Activated CD8-positive, alpha-beta memory T cell treated with anti-CD3 and anti-CD28 coated beads for 1 hour (primary cell): ENCODE measurements around the gene ITFG1.
"Not testable (repeated sequence)": the region's sequence is repeated elsewhere in the genome, so short reads cannot be mapped to it uniquely, and the experiment has no call there.

ENCODE experiments used
- DNase-seq, 2 donors: peaks; one replicate each; pipeline ENCODE4 v3.0.0-alpha.2; 2020; ENCODE audit warnings: low read depth in 1 of 2; ENCODE audit errors: extremely low read depth in 1 of 2

ITFG1 gene

DNA sequence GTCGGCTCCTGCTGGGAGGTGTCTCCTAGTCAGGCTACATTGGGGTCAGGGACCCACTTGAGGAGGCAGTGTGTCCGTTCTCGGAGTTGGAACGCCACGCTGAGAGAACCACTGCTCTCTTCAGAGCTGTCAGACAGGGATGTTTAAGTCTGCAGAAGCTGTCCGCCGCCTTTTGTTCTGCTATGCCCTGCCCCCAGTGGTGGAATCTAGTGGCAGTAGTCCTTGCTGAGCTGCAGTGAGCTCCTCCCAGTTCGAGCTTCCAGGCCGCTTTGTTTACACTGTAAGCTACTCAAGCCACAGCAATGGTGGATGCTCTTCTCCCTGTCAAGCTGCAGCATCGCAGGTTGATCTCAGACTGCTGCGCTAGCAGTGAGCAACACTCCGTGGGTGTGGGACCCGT lies 36.0 kb downstream of the ITFG1 start:
- DNase-seq = no peak

DNA sequence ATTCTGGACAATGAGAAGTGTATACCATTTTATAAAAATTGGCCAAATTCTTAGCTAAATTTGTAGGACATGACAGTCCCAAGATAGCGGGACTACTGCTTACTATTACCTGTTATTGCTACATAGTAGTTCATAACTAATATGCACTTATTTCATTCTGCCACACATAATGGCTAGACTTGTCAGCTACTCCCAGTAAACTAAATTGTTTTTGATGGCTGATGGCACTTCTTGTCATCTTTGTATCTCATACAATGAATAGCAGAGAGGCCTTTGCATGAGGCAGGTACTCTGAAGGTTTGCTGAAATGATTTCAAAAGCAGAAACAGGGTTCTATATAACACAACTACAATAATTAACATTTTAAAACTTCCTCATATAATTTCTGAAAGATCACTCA lies 44.0 kb downstream of the ITFG1 start:
- DNase-seq = no peak

DNA sequence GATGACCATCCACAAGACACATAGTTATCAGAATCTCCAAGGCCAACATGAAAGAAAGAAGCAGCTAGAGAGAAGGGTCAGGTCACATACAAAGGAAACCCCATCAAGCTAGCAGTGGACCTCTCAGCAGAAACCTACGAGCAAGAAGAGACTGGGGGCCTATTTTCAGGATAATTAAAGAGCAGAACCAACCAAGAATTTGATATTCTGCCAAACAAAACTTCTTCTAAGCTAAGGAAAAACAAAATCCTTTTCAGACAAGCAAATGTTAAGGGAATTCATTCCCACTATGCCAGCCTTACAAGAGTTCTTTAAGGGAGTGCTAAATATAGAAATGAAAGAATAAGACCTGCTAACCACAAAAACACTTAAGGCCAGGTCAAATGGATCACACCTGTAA lies 47.8 kb downstream of the ITFG1 start:
- DNase-seq = no peak

DNA sequence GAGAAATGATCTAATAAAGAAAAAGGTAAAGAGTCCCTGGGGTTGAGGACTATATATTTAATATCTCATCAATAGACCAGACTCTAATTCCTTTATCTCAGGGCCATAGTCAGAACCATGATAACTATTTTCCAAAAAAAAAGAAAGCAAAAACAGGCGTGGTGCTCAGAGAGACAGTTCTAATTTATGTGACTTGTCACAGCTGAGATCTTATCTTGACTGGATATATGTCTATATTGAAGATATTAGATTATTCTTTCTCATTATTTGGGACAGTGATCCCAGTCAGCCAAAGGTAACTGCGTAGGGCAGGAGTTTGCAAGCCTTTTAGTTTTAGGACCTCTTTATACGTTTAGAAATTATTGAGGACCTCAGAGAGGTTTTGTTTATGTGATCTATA lies 52.4 kb downstream of the ITFG1 start:
- no peak for DNase-seq

DNA sequence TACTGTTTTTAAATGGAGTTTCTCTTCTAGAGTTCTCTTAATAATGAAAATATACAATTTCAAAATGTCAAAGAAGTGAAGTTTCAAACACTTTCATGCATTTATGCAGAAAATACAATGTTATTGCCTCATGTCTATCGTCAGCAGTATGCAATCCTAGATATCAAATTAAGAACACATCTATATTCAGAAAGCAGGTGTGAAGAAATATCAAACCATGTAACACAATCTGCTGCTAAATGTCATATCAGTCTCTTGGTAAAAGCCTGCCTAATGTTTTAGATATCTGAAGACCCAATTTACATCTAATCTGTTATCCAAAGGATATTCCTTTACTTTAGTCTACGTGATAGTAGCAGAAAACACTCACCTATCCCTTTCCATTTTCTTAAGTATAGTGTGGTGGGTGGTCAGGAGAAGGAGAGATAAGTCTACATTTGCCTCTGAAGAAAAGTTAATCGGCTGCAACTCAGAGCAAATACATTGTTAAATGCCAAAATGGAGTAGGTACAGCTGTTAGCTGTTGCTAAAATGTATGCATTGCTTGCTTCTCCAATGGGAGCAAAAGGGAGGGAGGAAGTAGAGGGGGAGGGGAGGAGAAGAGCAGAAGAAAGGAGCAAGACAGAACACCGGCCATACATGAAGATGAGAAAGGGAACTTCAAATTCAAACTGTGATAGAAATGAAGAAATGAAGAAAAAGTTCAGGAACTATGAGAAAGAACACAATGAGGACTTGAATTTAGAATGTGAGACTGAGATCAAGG lies 64.9 kb downstream of the ITFG1 start:
- DNase-seq = no peak

DNA sequence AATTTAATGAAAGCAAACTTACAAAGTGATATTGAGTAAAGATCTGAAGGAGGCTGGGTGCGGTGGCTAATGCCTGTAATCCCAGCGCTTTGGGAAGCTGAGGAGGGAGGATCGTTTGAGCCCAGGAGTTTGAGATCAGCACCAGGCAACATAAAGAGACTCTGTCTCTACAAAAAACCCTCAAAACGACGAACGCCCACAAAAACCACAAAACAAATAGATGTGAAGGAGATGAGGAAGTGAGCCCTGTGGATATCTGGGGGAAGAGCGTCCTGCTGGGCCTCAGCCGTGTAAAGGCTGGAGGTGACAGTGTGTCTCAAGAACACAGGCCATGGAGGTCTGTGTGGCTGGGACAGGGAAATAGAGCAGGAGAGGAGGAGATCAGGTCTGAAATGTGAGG lies 68.8 kb downstream of the ITFG1 start:
- no peak for DNase-seq

DNA sequence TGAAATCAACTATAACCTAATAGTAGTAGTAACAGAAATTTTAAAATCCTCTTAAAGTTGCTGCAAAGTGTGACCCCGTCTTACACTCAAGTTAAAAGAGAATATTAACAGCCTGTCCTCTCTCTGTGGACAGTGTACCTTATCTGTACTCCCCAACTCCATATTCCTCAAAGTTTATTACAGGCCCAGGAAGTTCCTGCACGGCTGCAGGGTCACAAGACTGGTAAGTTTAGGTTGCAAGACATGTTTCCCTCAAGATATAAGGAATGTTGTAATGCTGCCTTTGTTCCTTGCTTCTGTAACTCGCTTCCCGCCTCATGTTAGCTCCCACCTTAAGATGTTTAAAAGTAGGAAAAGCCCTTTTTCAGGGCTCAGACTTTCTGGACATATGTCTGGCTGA lies 72.2 kb downstream of the ITFG1 start:
- no peak for DNase-seq

DNA sequence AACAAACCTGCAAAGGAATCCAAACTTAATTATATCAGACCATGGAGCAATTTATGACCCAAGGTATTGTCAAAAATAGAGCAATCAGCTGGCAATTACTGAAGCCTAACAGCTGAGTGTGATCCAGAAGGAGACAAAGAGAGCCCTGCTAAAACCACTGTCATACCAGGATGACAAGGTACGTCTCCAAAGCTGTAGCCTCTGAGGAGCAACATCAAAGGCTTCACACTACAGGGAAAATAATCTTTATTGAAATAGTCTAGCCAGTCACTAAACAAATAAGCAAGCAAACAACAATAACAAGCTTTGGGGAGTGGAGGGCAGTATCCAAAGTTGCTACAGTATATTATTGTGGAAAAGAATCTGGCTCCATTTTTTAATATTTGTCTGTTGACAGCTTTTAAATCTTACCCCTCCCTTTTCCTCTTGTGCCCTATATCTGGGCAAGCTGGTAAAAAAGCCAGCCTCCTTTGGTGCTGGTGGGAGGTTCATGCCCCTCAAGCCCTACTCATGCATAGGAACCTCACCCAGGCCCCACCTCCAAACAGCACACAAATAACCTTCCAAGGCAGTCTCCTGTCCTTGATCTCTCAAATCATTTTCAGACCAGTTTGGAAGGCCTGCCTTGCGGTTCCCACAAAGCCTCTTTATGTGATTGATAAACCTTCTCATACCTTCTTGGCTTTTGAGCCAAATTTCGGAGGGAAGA lies 73.7 kb downstream of the ITFG1 start:
- no peak for DNase-seq

DNA sequence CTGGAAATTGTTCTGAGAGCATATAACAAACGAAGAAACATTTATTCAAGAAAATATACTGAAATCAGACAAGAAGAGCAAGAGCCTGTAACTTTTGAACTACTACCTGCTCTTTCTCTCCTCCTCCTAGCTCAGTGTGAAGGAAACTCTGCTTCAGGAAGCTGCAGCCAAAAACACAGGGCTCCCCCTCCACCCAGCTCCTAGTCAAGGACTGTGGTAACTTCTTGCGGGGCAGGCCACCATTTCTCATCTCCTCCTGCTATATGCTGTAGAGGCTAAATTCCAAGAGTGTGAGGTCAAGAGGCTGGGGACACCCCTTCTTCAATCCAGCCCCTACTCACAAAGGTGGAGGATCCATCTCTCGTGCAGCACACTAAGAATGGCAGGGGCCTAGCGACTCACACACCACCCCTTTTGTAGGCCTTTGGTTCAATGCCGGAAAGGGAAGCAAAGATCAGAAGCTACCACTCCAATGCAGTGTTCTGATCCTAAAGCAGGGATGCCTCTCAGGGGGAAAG lies 74.6 kb downstream of the ITFG1 start:
- no peak for DNase-seq

DNA sequence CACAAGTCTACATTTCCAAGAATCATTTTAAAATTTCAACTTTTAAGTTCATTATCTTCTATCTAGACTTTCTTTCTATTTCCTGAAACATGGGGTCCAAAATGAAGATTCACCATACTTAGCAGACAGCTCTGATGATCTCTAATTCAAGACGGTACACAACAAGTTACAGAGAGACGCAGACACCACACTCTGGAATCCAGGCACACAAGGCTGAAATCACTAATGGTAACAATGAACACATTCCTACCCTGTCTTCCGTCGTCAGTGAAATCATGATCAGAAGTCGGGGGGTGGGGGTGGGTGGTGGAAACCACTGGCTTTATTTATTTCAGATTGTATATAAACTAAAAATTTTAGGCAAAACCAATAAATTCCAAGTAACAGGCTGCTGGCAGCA lies 78.5 kb downstream of the ITFG1 start:
- DNase-seq = no peak

DNA sequence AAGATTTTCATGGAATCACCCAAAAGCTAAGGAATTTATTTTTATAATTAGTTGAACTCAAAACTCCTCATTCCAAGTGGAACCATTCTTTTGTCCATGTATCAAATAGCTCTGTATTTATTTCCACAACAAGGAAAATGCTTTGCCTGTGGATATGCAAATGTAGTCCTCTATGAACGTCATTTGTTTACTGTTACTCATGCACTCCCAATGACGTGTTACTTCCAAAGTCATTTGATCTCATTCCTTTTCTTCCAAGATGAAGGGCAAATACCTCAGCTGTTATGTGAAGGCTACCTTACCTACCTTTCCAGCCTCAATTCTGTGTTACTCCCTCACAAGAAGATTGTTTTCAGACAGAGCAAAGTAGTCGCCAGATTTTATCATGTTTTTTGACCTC lies 83.7 kb downstream of the ITFG1 start:
- no peak for DNase-seq

DNA sequence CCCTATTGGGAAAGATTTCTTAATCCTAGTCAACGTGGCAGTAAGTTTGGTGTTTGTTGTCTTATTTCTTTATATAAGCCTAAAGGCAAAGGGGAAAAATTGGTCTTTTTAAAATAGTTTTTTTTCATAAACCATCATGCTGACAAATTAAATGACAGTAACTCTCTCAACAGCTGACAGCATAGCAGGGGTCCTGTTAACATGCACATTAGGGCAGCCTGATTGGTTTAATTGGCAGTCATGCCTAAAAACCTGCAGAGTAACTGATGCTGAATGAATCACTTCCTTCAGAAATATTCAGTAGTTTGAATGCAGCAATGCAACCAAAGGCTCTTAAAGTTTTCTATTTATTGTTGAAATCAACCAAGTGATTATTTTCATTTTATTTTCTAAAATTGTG lies 85.4 kb downstream of the ITFG1 start:
- DNase-seq = no peak

DNA sequence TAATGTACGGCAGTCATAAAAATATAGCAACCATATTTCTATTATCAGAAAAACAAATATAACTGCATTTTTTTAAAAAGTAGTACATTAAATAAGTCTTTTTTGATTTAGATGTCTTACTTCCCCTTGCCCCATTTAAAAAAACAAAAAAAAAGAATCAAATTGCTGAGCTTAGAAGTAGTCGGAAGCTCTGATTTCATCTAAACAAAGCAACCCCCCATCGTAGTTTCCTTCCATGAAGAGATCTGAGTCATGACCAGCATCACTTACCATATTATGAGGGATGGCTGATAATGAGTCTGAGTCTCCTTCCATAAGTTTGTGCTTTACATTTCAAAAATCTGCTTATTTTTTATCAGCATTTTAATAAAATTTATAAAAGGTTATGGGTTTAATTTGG lies 86.2 kb downstream of the ITFG1 start:
- no peak for DNase-seq

DNA sequence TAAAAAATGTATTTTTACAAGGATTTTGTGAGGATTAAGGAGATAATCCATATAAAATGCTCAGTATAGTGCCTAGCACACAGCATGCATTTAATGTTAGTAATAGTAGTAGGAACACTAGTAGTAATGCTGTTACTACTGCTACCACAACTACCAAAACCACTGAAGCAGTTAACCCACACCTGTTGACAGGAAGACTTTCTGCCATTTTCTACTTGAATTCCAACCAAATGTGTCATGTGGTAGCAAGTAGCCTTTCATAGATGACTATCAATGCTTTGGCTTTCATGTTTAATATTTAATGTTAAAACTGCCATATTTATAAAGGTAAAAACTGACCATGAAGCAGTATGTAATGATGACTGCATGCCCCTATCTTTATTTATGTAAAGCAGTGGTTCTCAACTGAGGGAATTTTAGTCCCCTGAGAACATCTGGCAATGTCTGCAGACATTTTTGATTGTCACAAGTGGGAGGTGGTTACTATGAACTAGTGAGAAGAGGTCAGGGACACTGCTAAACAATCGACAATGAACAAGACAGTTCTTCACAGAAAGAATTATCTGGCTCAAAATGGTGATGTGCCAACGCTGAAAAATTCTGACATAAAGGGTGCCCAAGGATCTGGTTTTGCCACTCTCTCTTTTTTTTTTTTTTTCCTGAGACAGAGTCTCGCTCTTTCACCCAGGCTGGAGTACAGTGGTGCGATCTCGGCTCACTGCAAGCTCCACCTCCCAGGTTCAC lies 89.4 kb downstream of the ITFG1 start:
- DNase-seq = no peak

DNA sequence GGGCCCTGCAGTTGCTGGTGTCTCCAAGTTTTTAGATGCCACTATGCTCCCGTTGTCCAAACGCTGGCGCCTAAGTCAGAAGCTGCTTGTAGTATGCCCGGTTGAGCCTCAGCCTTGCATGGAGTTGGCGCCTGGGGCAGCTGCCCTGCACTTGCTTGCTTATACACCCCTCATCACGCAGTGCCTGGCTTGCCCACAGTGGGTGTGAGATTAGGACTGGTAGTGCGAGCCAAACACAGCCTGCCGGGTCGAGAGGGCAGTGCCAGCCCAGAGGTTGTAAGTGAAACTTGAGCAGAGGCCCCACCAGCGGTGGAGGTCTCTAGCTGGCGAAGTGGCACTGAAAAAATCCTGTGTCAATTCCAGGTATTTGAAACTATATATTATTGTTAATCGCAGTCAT lies 90.3 kb downstream of the ITFG1 start:
- no peak for DNase-seq

DNA sequence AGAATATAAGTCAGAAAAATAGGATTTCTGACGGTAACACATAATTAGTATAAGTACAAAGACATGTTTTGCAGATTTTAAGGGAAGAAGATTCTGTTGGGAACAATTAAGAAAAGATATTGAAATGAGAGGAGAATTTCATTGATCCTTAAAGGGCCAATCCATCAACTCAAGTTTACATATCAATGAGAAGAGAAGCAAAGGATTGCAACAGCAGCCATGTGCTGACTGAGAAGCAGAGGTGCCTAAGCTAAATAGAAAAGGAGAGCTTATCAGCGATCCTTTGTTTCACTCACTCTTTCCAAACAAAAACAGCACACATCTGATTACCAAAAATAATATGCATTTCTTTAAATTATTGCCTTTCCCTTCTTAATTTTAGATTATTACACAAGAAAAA lies 94.6 kb downstream of the ITFG1 start:
- DNase-seq = no peak

DNA sequence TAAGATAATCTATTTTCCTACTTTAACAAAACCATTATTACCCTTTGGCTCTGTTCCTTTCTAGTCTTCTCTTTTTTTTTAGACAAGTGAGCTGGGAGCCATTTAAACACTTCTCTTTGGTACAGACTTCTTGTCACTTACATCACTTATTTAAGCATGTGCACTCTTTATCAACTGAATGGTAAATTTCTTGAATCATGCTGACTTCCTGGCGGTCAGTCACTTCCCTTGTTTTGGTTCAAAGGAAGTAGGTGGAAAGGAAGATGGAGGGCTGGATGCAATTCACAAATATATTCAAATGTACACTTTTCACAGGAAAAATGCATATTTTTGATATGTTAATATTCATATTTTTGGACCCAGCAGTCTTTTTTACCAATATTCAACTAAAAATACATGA lies 97.1 kb downstream of the ITFG1 start:
- no peak for DNase-seq

DNA sequence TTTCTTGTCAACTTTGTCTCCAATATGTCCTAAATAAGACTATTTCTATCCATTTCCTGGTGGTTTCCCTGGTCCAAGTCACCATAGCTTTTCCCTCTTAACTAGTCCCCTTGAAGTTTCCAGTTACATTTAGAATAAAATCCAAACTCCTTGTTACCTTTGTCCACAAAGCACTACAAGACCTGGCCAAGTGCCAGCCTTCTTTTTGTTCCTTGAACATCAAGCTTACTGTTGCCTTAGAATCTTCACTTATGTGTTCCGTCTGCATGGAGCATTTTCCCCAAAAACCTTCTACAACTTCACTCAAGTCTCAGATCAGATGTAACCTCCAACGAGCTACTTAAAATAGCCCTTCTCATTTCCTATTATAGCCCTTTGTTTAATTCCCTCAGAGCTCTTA lies 101.4 kb downstream of the ITFG1 start:
- no peak for DNase-seq

DNA sequence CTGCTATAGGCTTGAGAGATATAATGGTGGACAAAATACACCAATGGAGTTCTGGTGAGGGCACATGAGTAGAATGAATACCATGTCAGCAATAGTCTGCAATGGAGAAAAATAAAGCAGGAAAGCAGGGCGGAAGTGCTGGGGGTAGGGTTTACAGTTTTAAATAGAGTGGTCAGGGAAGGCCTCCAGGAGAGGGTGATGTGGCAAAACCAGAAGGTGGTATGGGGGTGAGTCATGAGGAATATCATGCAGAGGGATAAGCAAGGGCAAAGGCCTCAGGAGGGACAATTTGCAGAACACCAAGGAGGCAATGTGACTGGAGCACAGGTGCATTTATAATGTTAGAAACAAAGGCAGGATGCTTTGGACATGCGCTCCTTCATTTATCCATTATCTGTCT lies 102.0 kb downstream of the ITFG1 start:
- DNase-seq = no peak

DNA sequence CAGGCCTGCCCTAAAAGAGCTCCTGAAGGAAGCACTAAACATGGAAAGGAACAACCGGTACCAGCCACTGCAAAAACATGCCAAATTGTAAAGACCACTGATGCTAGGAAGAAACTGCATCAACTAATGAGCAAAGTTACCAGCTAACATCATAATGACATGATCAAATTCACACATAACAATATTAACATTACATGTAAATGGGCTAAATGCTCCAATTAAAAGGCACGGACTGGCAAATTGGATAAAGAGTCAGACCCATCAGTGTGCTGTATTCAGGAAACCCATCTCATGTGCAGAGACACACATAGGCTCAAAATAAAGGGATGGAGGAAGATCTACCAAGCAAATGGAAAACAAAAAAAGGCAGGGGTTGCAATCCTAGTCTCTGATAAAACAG lies 111.8 kb downstream of the ITFG1 start:
- DNase-seq = not testable (repeated sequence)

DNA sequence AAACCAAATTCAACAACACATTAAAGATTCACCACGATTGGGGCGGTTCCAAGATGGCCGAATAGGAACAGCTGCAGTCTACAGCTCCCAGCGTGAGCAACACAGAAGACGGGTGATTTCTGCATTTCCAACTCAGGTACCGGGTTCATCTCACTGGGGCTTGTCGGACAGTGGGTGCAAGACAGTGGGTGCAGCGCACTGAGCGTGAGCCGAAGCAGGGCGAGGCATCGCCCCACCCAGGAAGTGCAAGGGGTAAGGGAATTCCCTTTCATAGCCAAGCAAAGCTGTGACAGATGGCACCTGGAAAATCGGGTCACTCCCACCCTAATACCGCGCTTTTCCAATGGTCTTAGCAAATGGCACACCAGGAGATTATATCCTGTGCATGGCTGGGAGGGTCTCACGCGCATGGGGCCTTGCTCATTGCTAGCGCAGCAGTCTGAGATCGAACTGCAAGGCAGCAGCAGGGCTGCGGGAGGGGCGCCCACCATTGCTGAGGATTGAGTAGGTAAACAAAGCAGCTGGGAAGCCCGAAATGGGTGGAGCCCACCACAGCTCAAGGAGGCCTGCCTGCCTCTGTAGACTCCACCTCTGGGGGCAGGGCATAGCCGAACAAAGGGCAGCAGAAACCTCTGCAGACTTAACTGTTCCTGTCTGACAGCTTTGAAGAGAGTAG lies 113.7 kb downstream of the ITFG1 start:
- DNase-seq = not testable (repeated sequence)
